K562 (cell line): ENCODE results near the gene ZNF2. TPM values are rescaled to one million over a fixed set of nuclear protein-coding genes. Genes with fewer than 3 reads are reported as not detected.

ENCODE experiments used
- HMG20A ChIP-seq: fragments of 450-650 bp; formaldehyde crosslinking; conservative IDR thresholded peaks from 2 replicates; pipeline ENCODE4 v1.4.0; 2020; ENCODE audit warnings: mild to moderate bottlenecking, mixed read lengths
- JUND ChIP-seq, 2 experiments: IDR thresholded peaks; 2 replicates in 1 of 2; 3 replicates in 1 of 2; pipeline ENCODE4 v1.6.1; 2011; ENCODE audit warnings: borderline replicate concordance in 2 of 2, low read depth in 2 of 2, low read length in 2 of 2, improper control_type of control experiment in 1 of 2, missing biosample characterization in 1 of 2, missing genetic modification characterization in 1 of 2, missing genetic modification reagents in 1 of 2
- KAT2B ChIP-seq: IDR thresholded peaks from one replicate; pipeline ENCODE4 v1.6.1; 2012; ENCODE audit warnings: low read depth, mild to moderate bottlenecking, control low read depth, inconsistent platforms, low read length, moderate library complexity
- PCBP2 ChIP-seq: fragments of 200-400 bp; formaldehyde crosslinking; IDR thresholded peaks from 2 replicates; pipeline ENCODE4 v1.6.1; 2018; ENCODE audit warnings: low read length, low read depth, mild to moderate bottlenecking, moderate library complexity; ENCODE audit not compliant: poor library complexity, severe bottlenecking
- RAD21 ChIP-seq, 2 experiments: fragments of 250-450 bp in 1 of 2; fragments of 450-650 bp in 1 of 2; sonication (Bioruptor Pico) in 1 of 2; formaldehyde crosslinking in 1 of 2; IDR thresholded peaks in 1 of 2; conservative IDR thresholded peaks in 1 of 2; 2 replicates each; pipeline versions ENCODE4 v1.4.0 to v1.8.0; 2020 to 2022; ENCODE audit warnings: mild to moderate bottlenecking in 2 of 2, moderate library complexity in 1 of 2
- SMAD1 ChIP-seq: fragments of 150-350 bp; IDR thresholded peaks from 2 replicates; pipeline ENCODE4 v1.6.1; 2014; ENCODE audit warnings: low read length, low read depth; ENCODE audit not compliant: partially characterized antibody
- ZKSCAN1 ChIP-seq: fragments of 150-350 bp; IDR thresholded peaks from 2 replicates; pipeline ENCODE4 v1.6.1; 2016; ENCODE audit warnings: low read depth, low read length
- ZNF830 ChIP-seq: fragments of 250-450 bp; sonication (Bioruptor Pico); IDR thresholded peaks from 2 replicates; pipeline ENCODE4 v1.5.0; 2021; ENCODE audit warnings: mild to moderate bottlenecking
- polyA plus RNA-seq, 8 experiments: library from polyadenylated mRNA; depleted of rRNA in 4 of 8; stranded (reverse) in 5 of 8; unstranded in 3 of 8; fragments of >200 nt; fragmentation: Nextera tagmentation in 2 of 8; fragmentation: Illumina TruSeq in 1 of 8; extraction: Ambion mirVana in 2 of 8; extraction: Trizol in 1 of 8; gene quantifications; 2 replicates each; pipeline versions ENCODE4 v1.2.1 to v1.2.3, GENCODE V29; 2011 to 2014; ENCODE audit warnings: inconsistent platforms in 1 of 8, missing spikeins in 1 of 8
- total RNA-seq, 7 experiments: library from RNA; depleted of rRNA in 6 of 7; stranded (reverse); fragments of >200 nt in 6 of 7; fragmentation: Illumina TruSeq in 2 of 7; extraction: Trizol in 2 of 7; gene quantifications; 2 replicates each; pipeline versions ENCODE4 v1.2.1 to v1.2.3, GENCODE V29; 2011 to 2021; ENCODE audit warnings: low replicate concordance in 1 of 7
- TF ChIP-seq, protein P1 (sequence below), 2 experiments: IDR thresholded peaks; 2 replicates each; pipeline ENCODE4 v1.6.1; 2012; ENCODE audit warnings: improper control_type of control experiment in 2 of 2, low read depth in 2 of 2, low read length in 2 of 2, borderline replicate concordance in 1 of 2
- TF ChIP-seq, protein P2 (sequence below), 2 experiments: IDR thresholded peaks; 2 replicates each; pipeline ENCODE4 v1.6.1; 2011; ENCODE audit warnings: borderline replicate concordance in 1 of 2, control low read depth in 1 of 2, low read depth in 1 of 2, low read length in 1 of 2, mild to moderate bottlenecking in 1 of 2, mixed read lengths in 1 of 2, moderate library complexity in 1 of 2; ENCODE audit not compliant: insufficient read depth in 1 of 2, insufficient read length in 1 of 2, poor library complexity in 1 of 2, severe bottlenecking in 1 of 2; ENCODE audit errors: extremely low read depth in 1 of 2

The ZNF2 gene
- total and polyA plus RNA-seq, 9 of the 15 experiments (the other 6 are each of a cell fraction or from before 2014, with no cell fraction given): 1.6 to 4.5 (median 3.4) TPM

- TF ChIP-seq, protein P1, sequence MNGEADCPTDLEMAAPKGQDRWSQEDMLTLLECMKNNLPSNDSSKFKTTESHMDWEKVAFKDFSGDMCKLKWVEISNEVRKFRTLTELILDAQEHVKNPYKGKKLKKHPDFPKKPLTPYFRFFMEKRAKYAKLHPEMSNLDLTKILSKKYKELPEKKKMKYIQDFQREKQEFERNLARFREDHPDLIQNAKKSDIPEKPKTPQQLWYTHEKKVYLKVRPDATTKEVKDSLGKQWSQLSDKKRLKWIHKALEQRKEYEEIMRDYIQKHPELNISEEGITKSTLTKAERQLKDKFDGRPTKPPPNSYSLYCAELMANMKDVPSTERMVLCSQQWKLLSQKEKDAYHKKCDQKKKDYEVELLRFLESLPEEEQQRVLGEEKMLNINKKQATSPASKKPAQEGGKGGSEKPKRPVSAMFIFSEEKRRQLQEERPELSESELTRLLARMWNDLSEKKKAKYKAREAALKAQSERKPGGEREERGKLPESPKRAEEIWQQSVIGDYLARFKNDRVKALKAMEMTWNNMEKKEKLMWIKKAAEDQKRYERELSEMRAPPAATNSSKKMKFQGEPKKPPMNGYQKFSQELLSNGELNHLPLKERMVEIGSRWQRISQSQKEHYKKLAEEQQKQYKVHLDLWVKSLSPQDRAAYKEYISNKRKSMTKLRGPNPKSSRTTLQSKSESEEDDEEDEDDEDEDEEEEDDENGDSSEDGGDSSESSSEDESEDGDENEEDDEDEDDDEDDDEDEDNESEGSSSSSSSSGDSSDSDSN (IDR thresholded peaks at IDR 0.05; ENCODE audit: borderline replicate concordance in 1 of 2, low read depth in 2 of 2, low read length in 2 of 2): peak in 1 of 2 experiments; percentile 65; a peak in 1 of 4 replicates
- TF ChIP-seq, protein P2, sequence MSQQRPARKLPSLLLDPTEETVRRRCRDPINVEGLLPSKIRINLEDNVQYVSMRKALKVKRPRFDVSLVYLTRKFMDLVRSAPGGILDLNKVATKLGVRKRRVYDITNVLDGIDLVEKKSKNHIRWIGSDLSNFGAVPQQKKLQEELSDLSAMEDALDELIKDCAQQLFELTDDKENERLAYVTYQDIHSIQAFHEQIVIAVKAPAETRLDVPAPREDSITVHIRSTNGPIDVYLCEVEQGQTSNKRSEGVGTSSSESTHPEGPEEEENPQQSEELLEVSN (IDR thresholded peaks at IDR 0.05; ENCODE audit: borderline replicate concordance in 1 of 2, extremely low read depth in 1 of 2, insufficient read depth in 1 of 2, insufficient read length in 1 of 2, low read depth in 1 of 2, low read length in 1 of 2, poor library complexity in 1 of 2, severe bottlenecking in 1 of 2): peak; percentile 55 to 82
- TF ChIP-seq RAD21 (CRISPR knock-in tag; conservative IDR thresholded peaks at IDR 0.05 in 1 of 2, IDR thresholded peaks at IDR 0.05 in 1 of 2) (peak; percentile 70 to 73), HMG20A (no peak), SMAD1 (no peak), KAT2B (no peak), ZNF830 (CRISPR knock-in tag) (no peak), ZKSCAN1 (0 out of 2 replicates have a peak, but pooled peaks have one; percentile 29), PCBP2 (no peak), JUND (IDR thresholded peaks at IDR 0.05; ENCODE audit: borderline replicate concordance, low read depth, low read length) (peak; percentile 35; the same call in 1 of the 2 replicates), JUND (tag; IDR thresholded peaks at IDR 0.05; ENCODE audit: borderline replicate concordance, low read depth, low read length) (peak; percentile 12; the same call in 1 of the 3 replicates)
Observed at GRCh38 chr2:95207111-95207961, 41.7 kb downstream of the ZNF2 start, which contains the start of gene ZNF892 (continued).
